Liver (tissue), 9 donors: ENCODE measurements around the gene WFS1. TPM values are rescaled to one million over a fixed set of nuclear protein-coding genes. Genes with fewer than 3 reads are reported as not detected.

Experiments used
- DNase-seq: peaks from one replicate; pipeline ENCODE4 v3.0.0-alpha.2; 2017; ENCODE audit warnings: low spot score
- H3K27ac ChIP-seq, 2 donors: one replicate each; pipeline ENCODE4 v1.7.0; 2013; ENCODE audit warnings: inconsistent platforms in 2 of 2, low read length in 2 of 2, control low read depth in 1 of 2, low read depth in 1 of 2, mild to moderate bottlenecking in 1 of 2
- H3K27me3 ChIP-seq, 4 donors: one replicate each; pipeline versions ENCODE4 v1.6.1 to v1.7.0; 2013; ENCODE audit warnings: low read length in 3 of 4, inconsistent platforms in 1 of 4, mild to moderate bottlenecking in 1 of 4, moderate library complexity in 1 of 4; ENCODE audit not compliant: control insufficient read depth in 4 of 4, insufficient read depth in 4 of 4
- H3K36me3 ChIP-seq, 4 donors: one replicate each; pipeline versions ENCODE4 v1.6.1 to v1.7.0; 2013; ENCODE audit warnings: low read length in 3 of 4, mild to moderate bottlenecking in 3 of 4, low read depth in 1 of 4, moderate library complexity in 1 of 4; ENCODE audit not compliant: control insufficient read depth in 4 of 4, insufficient read depth in 3 of 4
- H3K4me1 ChIP-seq, 4 donors: one replicate each; pipeline versions ENCODE4 v1.6.1 to v1.7.0; 2013; ENCODE audit warnings: low read length in 3 of 4, mild to moderate bottlenecking in 3 of 4, moderate library complexity in 1 of 4; ENCODE audit not compliant: control insufficient read depth in 4 of 4, insufficient read depth in 4 of 4
- H3K4me3 ChIP-seq, 3 donors: one replicate each; pipeline versions ENCODE4 v1.6.1 to v1.7.0; 2013; ENCODE audit warnings: low read length in 3 of 3, control low read depth in 1 of 3, low read depth in 1 of 3, mild to moderate bottlenecking in 1 of 3
- H3K9ac ChIP-seq, 2 donors: one replicate each; pipeline ENCODE4 v1.7.0; 2013; ENCODE audit warnings: low read length in 2 of 2, mild to moderate bottlenecking in 2 of 2, moderate library complexity in 2 of 2, control low read depth in 1 of 2, low read depth in 1 of 2
- H3K9me3 ChIP-seq, 4 donors: one replicate each; pipeline versions ENCODE4 v1.6.1 to v1.7.0; 2013; ENCODE audit warnings: low read length in 3 of 4; ENCODE audit not compliant: control insufficient read depth in 4 of 4
- ATF3 ChIP-seq: IDR thresholded peaks from 2 replicates; pipeline ENCODE4 v1.6.1; 2016; ENCODE audit warnings: antibody characterized with exemption
- CTCF ChIP-seq: fragments of 150-350 bp; IDR thresholded peaks from 2 replicates; pipeline ENCODE4 v1.5.1; 2017; ENCODE audit warnings: improper control_type of control experiment, low read depth, low read length; ENCODE audit not compliant: missing input control
- EGR1 ChIP-seq, 2 donors: IDR thresholded peaks; 2 replicates each; pipeline ENCODE4 v1.6.1; 2016 to 2018; ENCODE audit warnings: antibody characterized with exemption in 2 of 2, low read depth in 2 of 2
- FOXA1 ChIP-seq: IDR thresholded peaks from 2 replicates; pipeline ENCODE4 v1.6.1; 2016; ENCODE audit warnings: antibody characterized with exemption
- FOXA2 ChIP-seq: IDR thresholded peaks from 2 replicates; pipeline ENCODE4 v1.6.1; 2016; ENCODE audit warnings: antibody characterized with exemption
- GABPA ChIP-seq, 2 donors: IDR thresholded peaks in 1 of 2; conservative IDR thresholded peaks in 1 of 2; 2 replicates each; pipeline ENCODE4 v1.6.1; 2016; ENCODE audit warnings: antibody characterized with exemption in 2 of 2, mild to moderate bottlenecking in 1 of 2, moderate library complexity in 1 of 2
- HNF4A ChIP-seq, 2 donors: conservative IDR thresholded peaks; 2 replicates each; pipeline ENCODE4 v1.6.1; 2016; ENCODE audit warnings: antibody characterized with exemption in 2 of 2, mild to moderate bottlenecking in 2 of 2
- HNF4G ChIP-seq: IDR thresholded peaks from 2 replicates; pipeline ENCODE4 v1.6.1; 2016; ENCODE audit warnings: antibody characterized with exemption
- JUND ChIP-seq, 2 donors: IDR thresholded peaks; 2 replicates each; pipeline ENCODE4 v1.6.1; 2016; ENCODE audit warnings: antibody characterized with exemption in 2 of 2
- NR2F2 ChIP-seq: IDR thresholded peaks from 2 replicates; pipeline ENCODE4 v1.6.1; 2016; ENCODE audit warnings: antibody characterized with exemption
- RAD21 ChIP-seq, 2 donors: IDR thresholded peaks; 2 replicates each; pipeline ENCODE4 v1.6.1; 2016; ENCODE audit warnings: antibody characterized with exemption in 2 of 2, mild to moderate bottlenecking in 2 of 2
- REST ChIP-seq: IDR thresholded peaks from 2 replicates; pipeline ENCODE4 v1.6.1; 2016; ENCODE audit warnings: antibody characterized with exemption, mild to moderate bottlenecking
- RXRA ChIP-seq, 2 donors: IDR thresholded peaks; 2 replicates each; pipeline ENCODE4 v1.6.1; 2017 to 2018; ENCODE audit warnings: antibody characterized with exemption in 2 of 2, mild to moderate bottlenecking in 1 of 2
- SP1 ChIP-seq: IDR thresholded peaks from 2 replicates; pipeline ENCODE4 v1.6.1; 2018; ENCODE audit warnings: antibody characterized with exemption, mild to moderate bottlenecking
- TAF1 ChIP-seq: conservative IDR thresholded peaks from 2 replicates; pipeline ENCODE4 v1.6.1; 2016; ENCODE audit warnings: antibody characterized with exemption, mild to moderate bottlenecking
- YY1 ChIP-seq: IDR thresholded peaks from 2 replicates; pipeline ENCODE4 v1.6.1; 2016; ENCODE audit warnings: antibody characterized with exemption, mild to moderate bottlenecking
- ZBTB33 ChIP-seq: IDR thresholded peaks from 2 replicates; pipeline ENCODE4 v1.6.1; 2016; ENCODE audit warnings: antibody characterized with exemption
- WGBS: extraction: QIAGEN DNeasy Blood & Tissue Kit; methylation state at CpG from one replicate; pipeline ENCODE4 v1.1.7; 2013; 5-methylcytosine and 5-hydroxymethylcytosine counted together
- polyA plus RNA-seq, 2 donors: library from polyadenylated mRNA; stranded (reverse) in 1 of 2; unstranded in 1 of 2; fragments of 200-250 nt in 1 of 2; fragments of >200 nt in 1 of 2; fragmentation: Nextera tagmentation in 1 of 2; extraction: Ambion mirVana in 1 of 2; gene quantifications; one replicate each; pipeline versions ENCODE4 v1.2.1 to v1.2.3, GENCODE V29; 2013 to 2015
- total RNA-seq, 2 donors: library from RNA; depleted of rRNA; stranded (reverse); fragments of >200 nt; gene quantifications; one replicate each; pipeline ENCODE4 v1.2.3, GENCODE V29; 2014
- TF ChIP-seq, protein P1 (sequence below): IDR thresholded peaks from 2 replicates; pipeline ENCODE4 v1.6.1; 2016; ENCODE audit warnings: antibody characterized with exemption
- donor health status: healthy.
- donor health status: healthy.
- donor health status: healthy.
- donor health status: healthy.
- donor health status: healthy.

Gene WFS1
- total and polyA plus RNA-seq, 4 donors, result 6.0 to 23.9 (median 13.0) TPM

GRCh38 chr4:6326312-6327060, 56.8 kb downstream of the WFS1 start:
- no peak for TF ChIP-seq REST
- TF ChIP-seq ZBTB33, result no peak
- TF ChIP-seq NR2F2, result no peak
- TF ChIP-seq FOXA1, result no peak
- no peak for TF ChIP-seq FOXA2
- TF ChIP-seq ATF3, result no peak
- TF ChIP-seq, protein P1, sequence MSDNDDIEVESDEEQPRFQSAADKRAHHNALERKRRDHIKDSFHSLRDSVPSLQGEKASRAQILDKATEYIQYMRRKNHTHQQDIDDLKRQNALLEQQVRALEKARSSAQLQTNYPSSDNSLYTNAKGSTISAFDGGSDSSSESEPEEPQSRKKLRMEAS, result no peak
- no peak for TF ChIP-seq RAD21 (IDR thresholded peaks at IDR 0.05)
- TF ChIP-seq HNF4A (conservative IDR thresholded peaks at IDR 0.05), result no peak
- TF ChIP-seq HNF4G, result no peak
- TF ChIP-seq SP1, result no peak
- TF ChIP-seq CTCF, result no peak
- TF ChIP-seq YY1, result no peak
- TF ChIP-seq GABPA (IDR thresholded peaks at IDR 0.05 in 1 of 2, conservative IDR thresholded peaks at IDR 0.05 in 1 of 2), result no peak
- no peak for TF ChIP-seq EGR1 (IDR thresholded peaks at IDR 0.05; ENCODE audit: low read depth in 2 of 2)
- TF ChIP-seq TAF1, result no peak
- TF ChIP-seq JUND (IDR thresholded peaks at IDR 0.05), result no peak
- no peak for TF ChIP-seq RXRA (IDR thresholded peaks at IDR 0.05)
- no peak overlapping the region for H3K4me3 ChIP-seq
- no peaks in the 10 kb centered on the region for H3K36me3 ChIP-seq
- 89% methylated on average over 28 of the region's 28 CpGs for WGBS
- H3K27me3 ChIP-seq, result no peaks in the 10 kb centered on the region
- no peaks in the 10 kb centered on the region for H3K9me3 ChIP-seq
- no peak for DNase-seq
- H3K27ac ChIP-seq, result no peak overlapping the region
- H3K9ac ChIP-seq, result no peak overlapping the region
- no peaks in the 10 kb centered on the region for H3K4me1 ChIP-seq
